ENCODE measurements around the gene ZNF41. TPM values are rescaled to one million over a fixed set of nuclear protein-coding genes. Genes with fewer than 3 reads are reported as not detected.

The ZNF41 gene
- total and polyA plus RNA-seq, 2 of the 8 experiments (the other 6 are each of a cell fraction or from before 2014, with no cell fraction given), result 1.8 to 5.3 TPM

DNA sequence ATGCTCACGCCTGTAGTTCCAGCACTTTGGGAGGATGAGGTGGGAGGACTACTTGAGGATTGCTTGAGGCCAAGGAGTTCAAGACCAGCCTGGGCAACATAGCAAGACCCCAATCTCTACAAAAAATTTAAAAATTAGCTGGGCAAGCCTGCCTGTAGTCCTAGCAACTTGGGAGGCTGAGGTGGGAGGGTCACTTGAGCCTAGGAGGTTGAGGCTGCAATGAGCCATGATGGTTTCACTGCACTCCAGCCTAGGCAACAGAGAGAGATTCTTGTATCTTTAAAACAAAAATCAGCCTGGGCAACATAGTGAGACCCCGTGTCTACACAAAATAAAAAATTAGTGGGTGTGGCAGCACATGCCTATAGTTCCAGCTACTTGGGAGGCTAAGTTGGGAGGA is 1.9 kb downstream of the ZNF41 start:
- no peak overlapping the region for H3K4me3 ChIP-seq (ENCODE audit: extremely low read depth in 1 of 4, insufficient read depth in 2 of 4, low read depth in 3 of 4, low read length in 4 of 4)
- no peak for FAIRE-seq

More for the DNA sequence above, 1.9 kb downstream of the ZNF41 start:
- Histone ChIP-seq H4K5ac (ENCODE audit: insufficient read length, low read depth, low read length) (no peak overlapping the region), H4K8ac (ENCODE audit: extremely low read depth, insufficient read depth, low read length) (no peak overlapping the region), H3K23ac (ENCODE audit: insufficient read length) (no peak overlapping the region), H3K36me3 (ENCODE audit: control insufficient read depth in 2 of 4, insufficient read depth in 4 of 4, low read length in 3 of 4) (no peaks in the 10 kb centered on the region), H2AFZ (ENCODE audit: low read length) (no peak overlapping the region), H4K20me1 (replicated peaks in 1 of 2; ENCODE audit: control insufficient read depth in 1 of 2, insufficient read depth in 2 of 2, low read length in 2 of 2) (no peaks in the 10 kb centered on the region), H3K23me2 (ENCODE audit: low read depth, low read length) (peaks cover 6% of the 10 kb centered on the region; the same call in 1 of the 2 replicates), H3K4ac (replicated peaks; ENCODE audit: insufficient read length, low read depth, low read length) (no peak overlapping the region), H2BK20ac (ENCODE audit: low read length) (no peak overlapping the region), H2AK5ac (ENCODE audit: low read depth, low read length) (no peak overlapping the region), H3K14ac (ENCODE audit: insufficient read length) (no peak overlapping the region), H3K4me1 (replicated peaks in 1 of 4; ENCODE audit: control insufficient read depth in 3 of 4, insufficient read depth in 4 of 4, low read length in 3 of 4) (peaks cover 0 to 2% (median 0%) of the 10 kb centered on the region in 4 experiments; a peak in 2 of 7 replicates), H3K56ac (replicated peaks; ENCODE audit: insufficient read length, low read depth, low read length) (no peak overlapping the region), H3K79me2 (ENCODE audit: control insufficient read depth in 1 of 2, insufficient read depth in 2 of 2, low read length in 2 of 2) (peaks cover 0 to 19% of the 10 kb centered on the region in 2 experiments; a peak in 2 of 4 replicates), H3K79me1 (ENCODE audit: low read depth, low read length) (no peaks in the 10 kb centered on the region), H3K27me3 (replicated peaks in 1 of 4; ENCODE audit: control insufficient read depth in 3 of 4, extremely low read depth in 1 of 4, insufficient read depth in 3 of 4, low read length in 3 of 4) (no peaks in the 10 kb centered on the region), H2BK5ac (ENCODE audit: low read depth, low read length) (no peak overlapping the region), H2BK120ac (replicated peaks; ENCODE audit: low read depth, low read length) (no peak overlapping the region), H3K27ac (ENCODE audit: low read depth, low read length) (no peak overlapping the region), H3K18ac (ENCODE audit: extremely low read depth, low read length) (no peak overlapping the region), H3K4me2 (ENCODE audit: insufficient read depth in 1 of 2, low read depth in 2 of 2, low read length in 2 of 2) (peak overlapping the region; percentile 70 to 76; a peak in 2 of 4 replicates), H3K9me3 (ENCODE audit: insufficient read depth in 2 of 2, low read depth in 1 of 2, low read length in 1 of 2) (no peaks in the 10 kb centered on the region), H2BK15ac (ENCODE audit: low read length) (no peak overlapping the region), H4K91ac (replicated peaks; ENCODE audit: insufficient read length, low read length) (no peak overlapping the region), H3K9ac (replicated peaks in 1 of 4; ENCODE audit: extremely low read depth in 1 of 4, low read depth in 3 of 4, low read length in 3 of 4) (no peak overlapping the region), H2BK12ac (ENCODE audit: low read depth, low read length) (no peak overlapping the region)
- no peak for TF ChIP-seq KDM5A (IDR thresholded peaks at IDR 0.05; ENCODE audit: low read length)
- no peak for TF ChIP-seq JUN (IDR thresholded peaks at IDR 0.05; ENCODE audit: low read depth, low read length)
- TF ChIP-seq RNF2 (IDR thresholded peaks at IDR 0.05; ENCODE audit: borderline replicate concordance, low read depth, low read length, missing control alignments, poor library complexity, severe bottlenecking), result no peak
- TF ChIP-seq CHD1 (IDR thresholded peaks at IDR 0.05; ENCODE audit: low read depth, low read length), result no peak
- no peak for TF ChIP-seq BCL11A (IDR thresholded peaks at IDR 0.05; ENCODE audit: low read depth in 2 of 2, low read length in 2 of 2)
- TF ChIP-seq FOSL1 (IDR thresholded peaks at IDR 0.05; ENCODE audit: insufficient read depth, low read depth, low read length), result no peak
- no peak for TF ChIP-seq TBP (IDR thresholded peaks at IDR 0.05; ENCODE audit: low read depth, low read length)
- no peak for TF ChIP-seq JUND (IDR thresholded peaks at IDR 0.05; ENCODE audit: low read length)
- no peak for TF ChIP-seq SP4 (IDR thresholded peaks at IDR 0.05; ENCODE audit: low read length)
- no peak for TF ChIP-seq POU5F1 (IDR thresholded peaks at IDR 0.05; ENCODE audit: low read depth, low read length)
- WGBS, 2 experiments (ENCODE audit: extremely low coverage in 1 of 2, insufficient coverage in 1 of 2, insufficient read length in 1 of 2, insufficient replicate concordance in 2 of 2, low coverage in 1 of 2, low lambda C conversion rate in 2 of 2, missing lambda C conversion rate in 1 of 2), result 96% methylated on average over 2 of the region's 2 CpGs; no CpG with 5 or more reads in 1 of the 2 experiments
- no peak for DNase-seq (ENCODE audit: low read depth in 1 of 2, low spot score in 2 of 2)
- ChIA-PET CTCF (ENCODE audit: partially characterized antibody) (interaction anchor here (0.6 kb wide), 1 partner anchor 1861 kb away, joined by 3 read pairs; no protein-coding TSS in a partner anchor), POLR2A (ENCODE audit: partially characterized antibody) (no interaction called here)

Data from H1 (cell line).